ENCODE results near the gene IFIT1B. TPM values are rescaled to one million over a fixed set of nuclear protein-coding genes. Genes with fewer than 3 reads are reported as not detected.
A peak's percentile ranks its signal among the peaks of the same experiment; 100 is the strongest.

Gene IFIT1B
- total and polyA plus RNA-seq, 9 of the 15 experiments (the other 6 are each of a cell fraction or from before 2014, with no cell fraction given), result not detected

GRCh38 chr10:89374713-89375141 is 3.1 kb upstream of the IFIT1B start (continued):
- TF ChIP-seq ZBTB26 (CRISPR knock-in tag; IDR thresholded peaks at IDR 0.05), result no peak
- TF ChIP-seq BRCA1 (IDR thresholded peaks at IDR 0.05), result no peak
- no peak for TF ChIP-seq BRCA1 (CRISPR knock-in tag; IDR thresholded peaks at IDR 0.05)
- no peak for TF ChIP-seq TAF9B (IDR thresholded peaks at IDR 0.05; ENCODE audit: partially characterized antibody)
- no peak for TF ChIP-seq ZNF316 (IDR thresholded peaks at IDR 0.05)
- no peak for TF ChIP-seq SAP30 (IDR thresholded peaks at IDR 0.05; ENCODE audit: borderline replicate concordance, insufficient read depth, low read depth, low read length, poor library complexity, severe bottlenecking)
- no peak for TF ChIP-seq MED1 (CRISPR knock-in tag; IDR thresholded peaks at IDR 0.05; ENCODE audit: borderline replicate concordance)
- TF ChIP-seq, protein P1, sequence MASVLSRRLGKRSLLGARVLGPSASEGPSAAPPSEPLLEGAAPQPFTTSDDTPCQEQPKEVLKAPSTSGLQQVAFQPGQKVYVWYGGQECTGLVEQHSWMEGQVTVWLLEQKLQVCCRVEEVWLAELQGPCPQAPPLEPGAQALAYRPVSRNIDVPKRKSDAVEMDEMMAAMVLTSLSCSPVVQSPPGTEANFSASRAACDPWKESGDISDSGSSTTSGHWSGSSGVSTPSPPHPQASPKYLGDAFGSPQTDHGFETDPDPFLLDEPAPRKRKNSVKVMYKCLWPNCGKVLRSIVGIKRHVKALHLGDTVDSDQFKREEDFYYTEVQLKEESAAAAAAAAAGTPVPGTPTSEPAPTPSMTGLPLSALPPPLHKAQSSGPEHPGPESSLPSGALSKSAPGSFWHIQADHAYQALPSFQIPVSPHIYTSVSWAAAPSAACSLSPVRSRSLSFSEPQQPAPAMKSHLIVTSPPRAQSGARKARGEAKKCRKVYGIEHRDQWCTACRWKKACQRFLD (CRISPR knock-in tag; IDR thresholded peaks at IDR 0.05), result no peak
- no peak for TF ChIP-seq ZBTB43 (CRISPR knock-in tag; IDR thresholded peaks at IDR 0.05)
- TF ChIP-seq STAT6 (CRISPR knock-in tag; IDR thresholded peaks at IDR 0.05), result no peak
- no peak for TF ChIP-seq FIP1L1 (IDR thresholded peaks at IDR 0.05; ENCODE audit: low read depth, low read length, poor library complexity, severe bottlenecking)
- peak; percentile 56 for TF ChIP-seq GATA2 (CRISPR knock-in tag; IDR thresholded peaks at IDR 0.05)
- no peak for TF ChIP-seq TAF7 (tag; IDR thresholded peaks at IDR 0.05)
- no peak for TF ChIP-seq MAZ (CRISPR knock-in tag; conservative IDR thresholded peaks at IDR 0.05 in 1 of 2, IDR thresholded peaks at IDR 0.05 in 1 of 2)
- TF ChIP-seq ZBTB33 (CRISPR knock-in tag; IDR thresholded peaks at IDR 0.05), result no peak
- no peak for TF ChIP-seq ZNF766 (CRISPR knock-in tag; conservative IDR thresholded peaks at IDR 0.05)

Data from K562 (cell line).